Thoracic aorta (tissue), 2 donors: ENCODE measurements around the gene ERP29. TPM values are rescaled to one million over a fixed set of nuclear protein-coding genes. Genes with fewer than 3 reads are reported as not detected.
A peak's percentile ranks its signal among the peaks of the same experiment; 100 is the strongest.
"Not testable (repeated sequence)": the region's sequence is repeated elsewhere in the genome, so short reads cannot be mapped to it uniquely, and the experiment has no call there.

Experiments used
- ATAC-seq: fragments of 150-250 bp; one replicate; pipeline ENCODE4 v1.8.0; 2017; ENCODE audit warnings: low read depth; ENCODE audit not compliant: insufficient number of reproducible peaks, low FRiP score
- DNase-seq: peaks from one replicate; pipeline ENCODE4 v3.0.0-alpha.2; 2020; ENCODE audit warnings: low spot score
- H3K27ac ChIP-seq, 2 donors: fragments of 200-600 bp; sonication (generic); 1 replicate in 1 of 2; 2 replicates in 1 of 2; pipeline ENCODE4 v1.5.1; 2016; ENCODE audit warnings: mild to moderate bottlenecking in 2 of 2, moderate library complexity in 2 of 2
- H3K27me3 ChIP-seq: fragments of 200-600 bp; sonication (generic); replicated peaks from 2 replicates; pipeline ENCODE4 v1.6.0; 2016; ENCODE audit warnings: mild to moderate bottlenecking; ENCODE audit not compliant: insufficient read depth
- H3K36me3 ChIP-seq: fragments of 200-600 bp; sonication (generic); one replicate; pipeline ENCODE4 v1.5.1; 2016
- H3K4me1 ChIP-seq, 2 donors: fragments of 200-600 bp; sonication (generic); 1 replicate in 1 of 2; 2 replicates in 1 of 2; pipeline versions ENCODE4 v1.5.1 to v1.6.0; 2016; ENCODE audit warnings: low read depth in 2 of 2, mild to moderate bottlenecking in 1 of 2; ENCODE audit not compliant: control insufficient read depth in 1 of 2
- H3K4me3 ChIP-seq: fragments of 200-600 bp; sonication (generic); 2 replicates; pipeline ENCODE4 v1.5.1; 2016; ENCODE audit warnings: mild to moderate bottlenecking
- H3K9me3 ChIP-seq: fragments of 200-600 bp; sonication (generic); 2 replicates; pipeline ENCODE4 v1.5.1; 2016
- CTCF ChIP-seq: fragments of 200-600 bp; sonication (generic); IDR thresholded peaks from one replicate; pipeline ENCODE4 v1.5.1; 2019; ENCODE audit warnings: antibody characterized with exemption
- total RNA-seq, 2 donors: library from RNA; depleted of rRNA; stranded (reverse); fragments of >200 nt; gene quantifications; one replicate each; pipeline versions ENCODE4 v1.1.0 to v1.2.3, GENCODE V29; 2016

Gene ERP29
- total RNA-seq, 2 donors from 2014 or later = 33.1 to 43.6 TPM

- no peaks in the 10 kb centered on the region for H3K36me3 ChIP-seq
- no peak overlapping the region for H3K4me3 ChIP-seq
- TF ChIP-seq CTCF = no peak
- no peak overlapping the region for H3K27ac ChIP-seq
- no peaks in the 10 kb centered on the region for H3K9me3 ChIP-seq
- no peak for ATAC-seq
- no peaks in the 10 kb centered on the region for H3K27me3 ChIP-seq
- DNase-seq = no peak
- peaks cover 3 to 35% of the 10 kb centered on the region in 2 donors for H3K4me1 ChIP-seq
Observed at GRCh38 chr12:111995782-111996480, 17.3 kb upstream of the ERP29 start.

- ATAC-seq = no peak
- no peaks in the 10 kb centered on the region for H3K9me3 ChIP-seq
- H3K36me3 ChIP-seq = no peaks in the 10 kb centered on the region
- H3K27me3 ChIP-seq = no peaks in the 10 kb centered on the region
- no peak for DNase-seq
- peak overlapping the region; percentile 70 to 72 for H3K27ac ChIP-seq
- H3K4me1 ChIP-seq = peaks cover 14 to 49% of the 10 kb centered on the region in 2 donors
- no peak overlapping the region for H3K4me3 ChIP-seq
- TF ChIP-seq CTCF = no peak
Observed at GRCh38 chr12:111997300-111997699, 15.9 kb upstream of the ERP29 start.

GRCh38 chr12:111998015-111998414, 15.2 kb upstream of the ERP29 start:
- ATAC-seq (no peak), DNase-seq (no peak)
- Histone ChIP-seq H3K36me3 (no peaks in the 10 kb centered on the region), H3K9me3 (no peaks in the 10 kb centered on the region), H3K27me3 (no peaks in the 10 kb centered on the region), H3K4me1 (peaks cover 14 to 50% of the 10 kb centered on the region in 2 donors), H3K27ac (peak overlapping the region; percentile 70 to 72), H3K4me3 (peak overlapping the region; percentile 34)
- no peak for TF ChIP-seq CTCF

DNA sequence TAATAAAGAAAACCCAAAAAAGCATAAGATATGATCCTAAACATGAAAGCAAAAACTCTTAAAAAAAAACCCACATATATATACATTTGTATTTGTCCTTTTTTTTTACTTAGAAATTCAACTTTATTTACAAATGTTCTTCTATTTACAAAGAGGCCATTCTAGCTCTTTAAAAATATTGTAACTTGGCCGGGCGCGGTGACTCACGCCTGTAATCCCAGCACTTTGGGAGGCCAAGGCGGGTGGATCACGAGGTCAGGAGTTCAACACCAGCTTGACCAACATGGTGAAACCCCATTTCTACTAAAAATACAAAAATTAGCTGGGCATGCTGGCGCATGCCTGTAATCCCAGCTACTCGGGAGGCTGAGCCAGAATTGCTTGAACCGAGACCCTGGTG, 14.1 kb upstream of the ERP29 start:
- not testable (repeated sequence) for DNase-seq

GRCh38 chr12:112000820-112001219, 12.4 kb upstream of the ERP29 start:
- no peak for DNase-seq
- Histone ChIP-seq H3K36me3 (no peaks in the 10 kb centered on the region), H3K9me3 (no peaks in the 10 kb centered on the region), H3K27me3 (no peaks in the 10 kb centered on the region), H3K4me3 (no peak overlapping the region), H3K27ac (peak overlapping the region; percentile 40 to 68), H3K4me1 (peaks cover 14 to 51% of the 10 kb centered on the region in 2 donors)
- no peak for TF ChIP-seq CTCF
- no peak for ATAC-seq

More for the DNA sequence above, 14.1 kb upstream of the ERP29 start:
- not testable (repeated sequence) for H3K27ac ChIP-seq, ATAC-seq, H3K4me3 ChIP-seq, H3K9me3 ChIP-seq, H3K27me3 ChIP-seq, H3K36me3 ChIP-seq
- H3K4me1 ChIP-seq = peaks cover 14 to 50% of the 10 kb centered on the region in 2 donors
